NCI-H510A treated with DMSO at 0.1 percent for 48 hours (cell line): ENCODE measurements around the gene MT1E.

Source experiments
- DNase-seq: peaks from one replicate; lab custom pipeline; 2025; lab: John Stamatoyannopoulos, UW

The MT1E gene

GRCh38 chr16:56626685-56627084 lies 1.1 kb downstream of the MT1E start:
- no peak for DNase-seq

GRCh38 chr16:56628486-56629350 lies 3.1 kb downstream of the MT1E start:
- no peak for DNase-seq

GRCh38 chr16:56629531-56629930 lies 4.0 kb downstream of the MT1E start:
- DNase-seq, result no peak

- no peak for DNase-seq
Measured at GRCh38 chr16:56630134-56630533, 4.6 kb downstream of the MT1E start.

- DNase-seq, result no peak
Measured at GRCh38 chr16:56631197-56631596, 5.6 kb downstream of the MT1E start.

GRCh38 chr16:56631832-56632155 lies 6.2 kb downstream of the MT1E start:
- DNase-seq, result no peak

GRCh38 chr16:56632156-56632847 lies 6.7 kb downstream of the MT1E start, which contains the start of gene MT1M:
TSS of gene MT1M (plus strand) at chr16:56632659. CDS start at chr16:56632732, 73 bp downstream.
- DNase-seq, result peak; percentile 24

- DNase-seq, result no peak
Measured at GRCh38 chr16:56632848-56633365, 7.3 kb downstream of the MT1E start.

- no peak for DNase-seq
Measured at GRCh38 chr16:56633535-56633934, 8.0 kb downstream of the MT1E start.

GRCh38 chr16:56634715-56635440 lies 9.3 kb downstream of the MT1E start:
- DNase-seq, result no peak

- no peak for DNase-seq
Measured at GRCh38 chr16:56635441-56635967, 9.9 kb downstream of the MT1E start.

- DNase-seq, result no peak
Measured at GRCh38 chr16:56636616-56637413, 11.2 kb downstream of the MT1E start.

GRCh38 chr16:56637814-56638750 lies 12.5 kb downstream of the MT1E start, which contains the start of gene MT1A:
TSS of gene MT1A (plus strand) at chr16:56638666. CDS start at chr16:56638739, 73 bp downstream.
- peak; percentile 31 for DNase-seq

GRCh38 chr16:56639045-56639444 lies 13.5 kb downstream of the MT1E start:
- DNase-seq, result no peak

- DNase-seq, result no peak
Measured at GRCh38 chr16:56640076-56640475, 14.5 kb downstream of the MT1E start.

GRCh38 chr16:56641166-56641565 lies 15.6 kb downstream of the MT1E start:
- DNase-seq, result no peak

GRCh38 chr16:56643080-56643778 lies 17.6 kb downstream of the MT1E start:
- DNase-seq, result peak; percentile 27

- no peak for DNase-seq
Measured at GRCh38 chr16:56643833-56644232, 18.3 kb downstream of the MT1E start.

GRCh38 chr16:56645311-56645710 lies 19.7 kb downstream of the MT1E start:
- DNase-seq, result no peak
